C4-2B (cell line): Measurements from ENCODE around the gene MIEF1.

Experiments
- CTCF ChIP-seq: fragments of 450-650 bp; conservative IDR thresholded peaks from 2 replicates; pipeline ENCODE4 v1.5.1; 2017; ENCODE audit warnings: mild to moderate bottlenecking
- ZFX ChIP-seq: fragments of 450-650 bp; IDR thresholded peaks from 2 replicates; pipeline ENCODE4 v1.6.1; 2017

- no peak for TF ChIP-seq CTCF
- no peak for TF ChIP-seq ZFX
These were observed 35.9 kb downstream of the MIEF1 start for GRCh38 chr22:39537975-39538374.
